T-helper 17 cell (primary cell): ENCODE measurements around the gene SYP. TPM values are rescaled to one million over a fixed set of nuclear protein-coding genes. Genes with fewer than 3 reads are reported as not detected.
A peak's percentile ranks its signal among the peaks of the same experiment; 100 is the strongest.

Experiments
- ATAC-seq: fragments of 150-1000 bp; cut with Tn5 transposase; 2 replicates; pipeline ENCODE4 v1.10.0; 2021; ENCODE audit warnings: mild to moderate bottlenecking, moderate library complexity
- DNase-seq, 3 donors: peaks; one replicate each; pipeline versions ENCODE4 v3.0.0 to v3.0.0-alpha.2; 2020 to 2021
- H3K9me3 ChIP-seq: one replicate; pipeline ENCODE4 v1.7.0; 2013; ENCODE audit warnings: low read length, mild to moderate bottlenecking; ENCODE audit not compliant: control insufficient read depth, poor library complexity, severe bottlenecking
- H3K27ac Mint-ChIP-seq: one replicate; pipeline ENCODE4 v1.8.0; 2022; ENCODE audit warnings: mild to moderate bottlenecking, moderate library complexity, mixed read lengths
- H3K27me3 Mint-ChIP-seq: one replicate; pipeline ENCODE4 v1.8.0; 2022; ENCODE audit warnings: mixed read lengths
- H3K36me3 Mint-ChIP-seq: one replicate; pipeline ENCODE4 v1.8.0; 2022; ENCODE audit warnings: low read depth, mixed read lengths
- H3K4me1 Mint-ChIP-seq: one replicate; pipeline ENCODE4 v1.8.0; 2022; ENCODE audit warnings: mild to moderate bottlenecking, mixed read lengths
- H3K4me3 Mint-ChIP-seq: one replicate; pipeline ENCODE4 v1.8.0; 2022; ENCODE audit warnings: mild to moderate bottlenecking, moderate library complexity, mixed read lengths
- total RNA-seq, 4 donors: library from RNA in 2 of 4; stranded (reverse) in 2 of 4; gene quantifications; one replicate each; pipeline ENCODE4 v1.2.3 and lab custom pipeline; 2022 to 2026

Gene SYP
- total RNA-seq, 2 donors from 2014 or later, result 0.30 to 0.60 TPM

DNA sequence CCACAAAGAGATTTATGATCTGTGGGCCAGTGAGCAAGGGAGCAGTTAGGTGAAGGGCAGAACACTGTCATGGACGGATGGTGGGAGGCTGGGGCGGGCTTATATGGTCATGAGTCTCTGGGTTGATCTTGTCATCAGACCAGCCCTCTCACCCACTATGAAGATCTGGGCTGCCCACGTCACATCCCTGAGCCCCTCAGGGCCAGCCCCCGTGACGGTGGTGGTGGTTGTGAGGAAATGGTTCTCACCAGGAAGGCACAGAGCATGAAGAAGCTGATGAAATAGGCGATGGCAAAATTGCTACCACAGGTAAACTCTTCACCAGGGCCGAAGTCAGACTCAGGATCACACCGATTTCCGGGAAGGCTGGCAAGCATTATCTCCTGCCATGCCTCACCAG lies 11.1 kb upstream of the SYP start:
- H3K27me3 Mint-ChIP-seq, result peaks cover 5% of the 10 kb centered on the region
- ATAC-seq (no peak), DNase-seq (no peak)
- no peak overlapping the region for H3K4me3 Mint-ChIP-seq
- no peaks in the 10 kb centered on the region for H3K9me3 ChIP-seq
- no peaks in the 10 kb centered on the region for H3K4me1 Mint-ChIP-seq
- H3K36me3 Mint-ChIP-seq, result no peaks in the 10 kb centered on the region
- no peak overlapping the region for H3K27ac Mint-ChIP-seq

DNA sequence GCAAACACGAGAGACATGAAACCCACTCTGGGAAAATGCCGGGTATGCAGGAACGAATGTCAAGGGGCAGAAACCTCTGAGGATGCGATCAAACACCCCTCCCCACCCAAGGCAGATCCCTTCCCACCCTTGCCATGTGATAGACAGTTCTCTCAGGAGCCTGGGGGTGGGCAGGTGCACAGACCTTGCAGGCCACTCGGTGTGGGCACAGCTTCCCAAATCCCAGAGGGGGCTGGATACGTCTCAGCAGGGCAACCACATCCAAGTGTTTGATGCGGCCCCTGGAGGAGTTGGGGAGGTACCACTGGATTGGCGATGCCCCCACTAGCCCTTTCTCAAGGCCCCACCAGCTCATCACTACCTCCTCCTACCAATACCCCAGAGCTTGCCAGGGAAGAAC lies 10.4 kb upstream of the SYP start:
- Mint-ChIP-seq H3K27ac (no peak overlapping the region), H3K27me3 (peaks cover 5% of the 10 kb centered on the region), H3K4me3 (no peak overlapping the region), H3K4me1 (no peaks in the 10 kb centered on the region), H3K36me3 (no peaks in the 10 kb centered on the region)
- DNase-seq (no peak), ATAC-seq (no peak)
- no peaks in the 10 kb centered on the region for H3K9me3 ChIP-seq

DNA sequence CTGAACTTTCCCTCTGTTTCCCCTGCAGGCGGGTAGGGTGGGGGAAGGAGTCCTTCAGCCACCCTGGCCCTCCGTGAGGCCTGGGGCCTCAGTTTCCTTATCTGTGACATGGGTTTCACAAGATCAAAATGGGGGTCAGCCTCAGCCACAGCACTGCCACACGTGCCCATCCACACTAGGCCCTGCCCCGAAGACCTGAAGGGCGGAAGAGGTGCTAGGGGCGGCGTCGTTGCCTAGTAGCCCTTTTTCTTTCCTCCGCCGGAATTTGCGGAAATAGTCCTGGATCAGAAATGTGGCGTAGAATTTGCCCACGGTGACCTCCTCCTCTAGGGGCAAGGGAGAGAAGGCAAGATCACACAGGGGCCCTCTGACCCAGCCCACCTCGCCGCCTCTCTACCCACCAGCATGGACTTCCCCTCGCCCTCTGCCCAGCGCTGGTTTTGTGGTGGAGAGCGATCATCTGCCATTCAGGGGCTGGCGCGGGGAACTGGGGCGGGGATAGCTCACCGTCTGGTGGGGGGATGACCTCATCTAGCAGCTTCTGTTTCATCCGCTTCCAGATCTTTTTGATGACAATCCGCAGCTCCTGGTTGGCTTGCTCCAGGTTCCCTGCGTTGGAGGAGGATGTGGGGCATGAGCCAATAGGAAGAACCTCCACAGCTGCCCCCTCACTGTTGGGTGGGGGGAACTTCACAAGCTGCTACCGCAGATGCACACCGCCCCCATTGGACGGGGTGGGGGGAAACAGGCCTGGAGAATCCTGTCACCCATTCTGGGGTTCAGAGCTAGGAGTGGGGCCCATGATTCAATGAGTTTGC lies 9.7 kb upstream of the SYP start:
- ATAC-seq (no peak), DNase-seq (no peak)
- no peak overlapping the region for H3K4me3 Mint-ChIP-seq
- no peak overlapping the region for H3K27ac Mint-ChIP-seq
- H3K9me3 ChIP-seq, result no peaks in the 10 kb centered on the region
- no peaks in the 10 kb centered on the region for H3K4me1 Mint-ChIP-seq
- no peaks in the 10 kb centered on the region for H3K36me3 Mint-ChIP-seq
- H3K27me3 Mint-ChIP-seq, result peaks cover 5% of the 10 kb centered on the region

DNA sequence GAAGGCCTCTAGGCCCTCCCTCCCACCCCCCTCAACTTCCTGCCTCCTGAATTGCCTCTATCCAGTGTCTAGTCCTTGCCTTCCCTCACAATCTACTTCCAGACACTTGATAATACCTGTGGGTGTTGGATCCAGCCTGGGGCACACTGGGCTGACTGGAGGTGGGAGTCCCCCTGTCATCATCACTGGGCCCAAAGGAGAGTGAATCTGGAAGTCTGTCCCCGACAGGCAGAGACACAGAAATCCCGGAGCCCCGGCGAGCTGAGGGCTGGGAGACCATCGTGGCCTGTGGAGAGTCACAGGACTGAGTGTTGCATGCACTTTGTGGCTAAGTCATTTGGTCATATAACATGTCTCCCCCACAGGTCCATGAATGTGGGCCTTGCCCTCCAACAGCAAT lies 8.4 kb upstream of the SYP start:
- H3K27ac Mint-ChIP-seq, result no peak overlapping the region
- H3K4me1 Mint-ChIP-seq, result no peaks in the 10 kb centered on the region
- no peaks in the 10 kb centered on the region for H3K9me3 ChIP-seq
- no peak overlapping the region for H3K4me3 Mint-ChIP-seq
- H3K36me3 Mint-ChIP-seq, result no peaks in the 10 kb centered on the region
- no peak for ATAC-seq
- H3K27me3 Mint-ChIP-seq, result peaks cover 5% of the 10 kb centered on the region
- no peak for DNase-seq

DNA sequence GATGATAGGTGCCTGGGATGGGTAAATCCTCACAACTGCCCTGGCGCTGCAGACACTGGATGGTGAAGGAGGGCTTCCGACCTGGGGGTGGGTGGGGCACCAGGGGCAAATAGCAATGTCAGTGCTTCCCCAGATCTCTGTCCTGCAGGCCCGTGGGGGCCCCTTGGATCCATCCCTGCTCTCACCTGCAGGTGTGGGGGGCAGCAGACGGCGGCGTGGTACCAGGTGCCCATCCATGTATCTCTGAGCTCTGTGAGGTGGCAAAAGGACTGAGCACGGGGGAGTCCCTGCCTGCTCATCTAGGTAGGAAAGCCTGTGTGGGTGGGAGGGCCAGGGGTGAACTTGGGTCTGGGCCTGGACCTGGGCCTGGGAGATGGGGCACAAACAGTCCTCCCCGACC lies 6.5 kb upstream of the SYP start:
- Mint-ChIP-seq H3K27ac (no peak overlapping the region), H3K4me1 (no peaks in the 10 kb centered on the region), H3K4me3 (no peak overlapping the region), H3K36me3 (no peaks in the 10 kb centered on the region), H3K27me3 (peaks cover 5% of the 10 kb centered on the region)
- no peaks in the 10 kb centered on the region for H3K9me3 ChIP-seq
- DNase-seq (no peak), ATAC-seq (no peak)

DNA sequence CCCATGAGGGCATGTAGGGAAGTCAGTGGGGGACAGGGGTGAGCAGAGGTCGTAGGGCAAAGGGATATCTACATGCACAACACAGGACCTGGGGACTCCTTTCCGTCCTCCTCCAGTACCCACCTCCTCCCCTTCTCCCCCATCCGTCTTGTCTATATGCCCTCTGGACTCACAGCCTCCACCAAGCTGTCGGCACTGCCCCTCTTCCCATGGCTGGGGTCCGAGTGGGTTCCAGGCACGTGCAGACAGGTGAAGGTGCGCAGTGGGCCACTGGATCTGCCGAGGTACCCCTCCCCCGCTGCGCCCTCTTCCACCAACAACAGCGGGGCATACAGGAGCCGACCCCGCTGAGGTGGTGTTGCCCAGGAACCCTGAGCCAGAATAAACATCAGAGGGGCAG lies 5.5 kb upstream of the SYP start:
- Mint-ChIP-seq H3K27ac (no peak overlapping the region), H3K36me3 (no peaks in the 10 kb centered on the region), H3K4me1 (no peaks in the 10 kb centered on the region), H3K27me3 (no peaks in the 10 kb centered on the region), H3K4me3 (no peak overlapping the region)
- no peaks in the 10 kb centered on the region for H3K9me3 ChIP-seq
- ATAC-seq (no peak), DNase-seq (no peak)

DNA sequence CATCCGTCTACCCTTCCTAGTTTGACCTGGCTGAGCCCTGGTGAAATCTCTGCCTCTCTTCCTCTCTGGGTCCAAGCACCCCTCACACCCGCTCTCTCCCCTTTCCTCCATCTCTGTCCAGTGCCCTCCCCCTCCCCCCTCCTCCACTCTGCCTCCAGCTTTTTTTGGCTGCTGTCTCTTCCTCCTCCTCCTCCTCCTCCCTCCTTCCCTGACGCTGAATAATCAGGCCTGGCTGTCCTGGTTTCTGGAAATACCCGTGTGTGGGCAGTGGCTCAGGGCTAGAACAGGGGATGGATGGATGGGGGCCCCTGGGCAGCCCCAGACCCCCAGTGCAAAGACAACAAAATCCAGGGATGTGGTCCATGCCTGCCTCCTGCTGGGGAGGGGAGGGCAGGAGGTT lies 4.7 kb upstream of the SYP start:
- H3K27me3 Mint-ChIP-seq, result no peaks in the 10 kb centered on the region
- H3K9me3 ChIP-seq, result no peaks in the 10 kb centered on the region
- no peak overlapping the region for H3K27ac Mint-ChIP-seq
- H3K4me1 Mint-ChIP-seq, result no peaks in the 10 kb centered on the region
- no peak overlapping the region for H3K4me3 Mint-ChIP-seq
- DNase-seq (no peak), ATAC-seq (no peak)
- no peaks in the 10 kb centered on the region for H3K36me3 Mint-ChIP-seq

DNA sequence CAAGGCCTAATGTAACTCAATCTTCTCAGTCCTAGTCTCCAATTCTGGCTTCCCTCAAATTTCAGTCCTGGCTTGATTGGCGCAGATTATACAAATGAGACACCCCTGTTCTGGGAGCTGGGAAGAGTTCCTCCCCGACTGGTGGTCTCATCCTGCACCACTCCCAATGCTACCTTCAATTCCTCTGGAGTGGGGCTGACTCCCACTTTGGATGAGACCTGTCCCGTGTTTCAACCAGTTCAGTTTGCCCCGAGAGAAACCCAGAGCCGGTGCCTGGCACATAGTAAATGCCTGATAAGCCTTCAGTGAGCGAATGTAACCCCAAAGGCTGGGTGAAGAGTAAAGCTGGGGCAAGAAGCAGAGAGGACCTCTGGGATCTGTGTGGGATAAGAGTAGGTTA lies 4.0 kb upstream of the SYP start:
- DNase-seq (no peak), ATAC-seq (no peak)
- no peaks in the 10 kb centered on the region for H3K9me3 ChIP-seq
- H3K27ac Mint-ChIP-seq, result no peak overlapping the region
- H3K27me3 Mint-ChIP-seq, result no peaks in the 10 kb centered on the region
- no peaks in the 10 kb centered on the region for H3K36me3 Mint-ChIP-seq
- H3K4me3 Mint-ChIP-seq, result no peak overlapping the region
- peaks cover under 1% of the 10 kb centered on the region for H3K4me1 Mint-ChIP-seq

DNA sequence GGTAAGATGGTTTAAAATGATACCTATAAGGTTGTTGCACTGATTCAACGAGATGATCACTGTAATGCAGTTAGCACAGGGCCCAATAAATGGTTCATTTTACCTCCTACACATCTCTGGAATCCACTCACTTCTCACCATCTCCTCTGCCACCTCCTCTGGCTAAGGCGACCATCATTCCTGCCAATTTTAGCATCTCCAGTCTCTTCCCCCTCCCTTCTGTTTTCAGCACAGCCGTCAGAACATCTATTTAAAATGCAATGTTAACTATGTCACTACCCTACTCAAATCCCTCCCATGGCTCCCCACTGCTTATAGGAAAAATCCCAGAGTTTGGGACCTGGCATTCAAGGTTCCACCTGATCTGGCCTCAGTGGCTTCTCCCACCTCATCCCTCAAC lies 3.5 kb upstream of the SYP start:
- Mint-ChIP-seq H3K36me3 (no peaks in the 10 kb centered on the region), H3K4me1 (peaks cover 4% of the 10 kb centered on the region), H3K27ac (peak overlapping the region; percentile 27), H3K4me3 (no peak overlapping the region), H3K27me3 (no peaks in the 10 kb centered on the region)
- no peak for ATAC-seq
- no peak for DNase-seq
- H3K9me3 ChIP-seq, result no peaks in the 10 kb centered on the region

DNA sequence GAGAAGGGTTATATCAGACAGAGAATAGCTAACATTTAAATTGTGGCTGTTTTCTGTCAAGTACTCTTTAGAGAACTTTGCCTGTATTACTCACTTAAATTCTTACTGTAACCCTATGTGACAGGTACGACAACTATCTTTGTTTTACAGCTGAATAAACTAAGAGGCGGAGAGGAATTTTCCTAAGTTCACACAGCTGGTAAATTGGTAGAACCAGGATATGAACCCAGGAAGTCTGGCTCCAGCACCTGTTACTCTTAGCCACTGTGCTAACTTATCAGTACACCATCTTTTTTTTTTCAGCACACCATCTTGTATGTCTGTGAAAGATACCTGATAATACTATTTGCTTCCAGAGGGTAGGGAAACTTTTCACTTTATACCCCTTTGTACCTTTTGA lies 2.0 kb upstream of the SYP start:
- no peaks in the 10 kb centered on the region for H3K9me3 ChIP-seq
- DNase-seq (no peak), ATAC-seq (no peak)
- Mint-ChIP-seq H3K4me1 (peaks cover 10% of the 10 kb centered on the region), H3K4me3 (no peak overlapping the region), H3K36me3 (peaks cover 2% of the 10 kb centered on the region), H3K27ac (no peak overlapping the region), H3K27me3 (no peaks in the 10 kb centered on the region)

DNA sequence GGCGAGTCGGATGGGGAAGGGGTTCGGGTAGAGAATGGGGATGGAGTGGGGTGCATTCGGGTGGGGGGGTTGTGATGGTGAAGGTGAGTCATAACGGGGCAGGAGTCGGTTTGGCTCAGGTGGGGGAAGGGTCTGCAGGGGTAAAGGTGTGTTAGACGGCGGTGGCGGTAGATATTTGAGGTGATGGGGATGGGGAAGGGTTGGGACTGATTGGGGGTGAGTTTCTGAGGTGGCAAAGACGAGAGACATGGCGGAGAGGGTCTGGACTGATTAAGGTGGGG lies 738 bp downstream of the SYP start:
- no peak overlapping the region for H3K27ac Mint-ChIP-seq
- H3K4me3 Mint-ChIP-seq, result peak overlapping the region; percentile 75
- H3K9me3 ChIP-seq, result no peaks in the 10 kb centered on the region
- DNase-seq (no peak), ATAC-seq (no peak)
- peaks cover 10% of the 10 kb centered on the region for H3K4me1 Mint-ChIP-seq
- H3K36me3 Mint-ChIP-seq, result peaks cover 2% of the 10 kb centered on the region
- H3K27me3 Mint-ChIP-seq, result no peaks in the 10 kb centered on the region

DNA sequence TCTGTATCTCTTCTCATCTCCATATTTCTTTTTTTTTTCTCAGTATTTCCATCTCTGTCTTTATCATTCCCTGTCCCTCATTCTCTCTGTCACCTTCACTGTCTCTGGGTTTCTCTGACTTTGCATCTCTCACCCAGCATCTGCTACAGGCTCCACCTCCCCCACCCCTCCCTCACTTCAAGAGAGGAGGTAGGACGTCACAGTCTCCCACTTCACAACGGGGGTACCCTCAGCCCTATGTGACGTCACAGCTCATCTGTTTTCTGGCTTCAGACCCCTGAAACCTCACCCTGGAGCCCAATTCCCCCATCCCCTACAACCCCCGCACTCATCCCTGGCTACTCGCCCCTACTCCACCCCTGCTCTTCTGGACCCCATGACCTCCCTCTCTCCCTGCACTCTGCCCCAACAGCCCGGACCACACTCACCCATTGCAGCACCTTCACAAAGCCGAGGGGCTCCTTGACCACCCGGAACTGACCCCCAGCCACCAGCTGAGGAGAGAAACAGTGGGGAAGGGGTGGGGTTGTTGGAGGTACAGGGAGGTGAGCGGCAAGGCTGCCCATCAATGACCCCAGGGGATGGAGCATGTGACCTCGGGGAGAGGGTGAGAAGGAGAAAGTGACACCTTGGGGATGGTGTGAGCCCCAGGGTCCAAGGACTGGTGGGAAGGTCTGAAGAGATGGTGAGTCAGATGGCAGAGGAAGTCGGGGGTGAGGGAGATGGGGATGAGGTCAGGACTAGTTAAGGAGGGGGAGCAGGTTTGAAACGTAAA lies 1.3 kb downstream of the SYP start:
- peak overlapping the region; percentile 75 for H3K4me3 Mint-ChIP-seq
- H3K27ac Mint-ChIP-seq, result no peak overlapping the region
- peaks cover 14% of the 10 kb centered on the region for H3K4me1 Mint-ChIP-seq

DNA sequence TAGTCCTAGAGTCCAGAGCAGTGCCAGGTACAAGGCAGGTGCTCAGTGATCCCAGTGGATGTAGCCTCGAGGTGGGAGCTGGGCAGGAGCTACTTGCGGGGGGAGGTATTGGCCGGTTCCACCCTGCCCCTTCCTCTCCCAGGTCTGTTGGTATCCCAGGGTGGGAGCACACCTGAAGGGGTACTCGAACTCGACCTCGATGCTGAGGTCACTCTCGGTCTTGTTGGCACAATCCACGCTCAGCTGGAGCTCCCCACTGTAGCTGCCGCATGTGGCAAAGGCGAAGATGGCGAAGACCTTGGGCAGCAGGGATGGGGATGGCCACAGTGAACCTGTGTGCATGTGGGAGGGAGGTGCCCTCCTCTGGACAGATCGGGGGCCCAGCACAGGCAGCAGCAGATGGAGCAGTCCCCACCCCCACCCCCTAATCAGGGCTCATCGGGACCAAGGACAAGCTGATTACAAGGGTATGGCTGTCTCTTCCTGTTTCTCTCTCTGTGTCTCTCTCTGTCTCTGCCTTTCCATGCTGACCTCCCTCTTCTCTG lies 2.4 kb downstream of the SYP start:
- no peaks in the 10 kb centered on the region for H3K9me3 ChIP-seq
- Mint-ChIP-seq H3K4me1 (peaks cover 21% of the 10 kb centered on the region), H3K27me3 (no peaks in the 10 kb centered on the region), H3K27ac (no peak overlapping the region), H3K36me3 (peaks cover 2% of the 10 kb centered on the region), H3K4me3 (no peak overlapping the region)
- no peak for DNase-seq
- ATAC-seq, result no peak

More for the DNA sequence above, 1.3 kb downstream of the SYP start:
- H3K9me3 ChIP-seq, result no peaks in the 10 kb centered on the region
- Mint-ChIP-seq H3K36me3 (peaks cover 2% of the 10 kb centered on the region), H3K27me3 (no peaks in the 10 kb centered on the region)
- ATAC-seq, result no peak
- DNase-seq, result no peak

DNA sequence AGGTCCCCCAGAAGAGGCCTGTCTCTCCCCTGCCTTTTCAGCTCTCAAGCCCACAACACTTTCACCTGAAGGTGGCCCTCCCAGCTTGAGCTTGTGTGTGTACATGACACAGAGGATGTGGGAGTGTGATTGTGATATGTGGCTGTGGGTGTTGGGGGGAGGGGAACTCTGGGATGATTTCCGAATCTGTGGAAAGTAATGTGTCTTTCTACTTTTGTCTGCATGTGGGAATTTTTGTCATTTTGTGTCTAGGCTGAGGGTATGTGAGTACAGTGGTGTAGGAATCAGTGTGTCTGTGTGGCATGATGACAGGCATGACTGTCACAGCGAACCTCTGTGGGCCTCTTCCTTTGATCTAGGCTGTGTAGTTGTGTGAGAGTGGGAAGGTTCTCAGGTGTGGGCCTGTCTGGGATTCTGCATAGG lies 6.4 kb downstream of the SYP start:
- Mint-ChIP-seq H3K4me3 (no peak overlapping the region), H3K4me1 (peaks cover 28% of the 10 kb centered on the region), H3K27me3 (no peaks in the 10 kb centered on the region), H3K27ac (no peak overlapping the region), H3K36me3 (peaks cover 2% of the 10 kb centered on the region)
- ATAC-seq (no peak), DNase-seq (no peak)
- H3K9me3 ChIP-seq, result no peaks in the 10 kb centered on the region
